HG03460 (cell line): Measurements from ENCODE around the gene TSC22D1.

Source experiments
- ATAC-seq: cut with Tn5 transposase; IDR thresholded peaks from one replicate; pipeline ENCODE4 v1.9.1; 2021; ENCODE audit not compliant: unreplicated experiment

The TSC22D1 gene

GRCh38 chr13:44455769-44456168 lies 120.4 kb downstream of the TSC22D1 start:
- ATAC-seq: no peak

- ATAC-seq: no peak
Measured at GRCh38 chr13:44453881-44454280, 122.2 kb downstream of the TSC22D1 start.

GRCh38 chr13:44453069-44453468 lies 123.1 kb downstream of the TSC22D1 start:
- no peak for ATAC-seq

GRCh38 chr13:44452418-44452817 lies 123.7 kb downstream of the TSC22D1 start:
- ATAC-seq: no peak

GRCh38 chr13:44451651-44452050 lies 124.5 kb downstream of the TSC22D1 start:
- no peak for ATAC-seq

- ATAC-seq: no peak
Measured at GRCh38 chr13:44451126-44451525, 125.0 kb downstream of the TSC22D1 start.

GRCh38 chr13:44449999-44450821 lies 125.9 kb downstream of the TSC22D1 start:
- ATAC-seq: no peak

- no peak for ATAC-seq
Measured at GRCh38 chr13:44448875-44449274, 127.3 kb downstream of the TSC22D1 start.

GRCh38 chr13:44448373-44448772 lies 127.8 kb downstream of the TSC22D1 start:
- ATAC-seq: no peak

- no peak for ATAC-seq
Measured at GRCh38 chr13:44447783-44448321, 128.3 kb downstream of the TSC22D1 start.

GRCh38 chr13:44440046-44440608 lies 136.0 kb downstream of the TSC22D1 start:
- no peak for ATAC-seq

- ATAC-seq: no peak
Measured at GRCh38 chr13:44439452-44440024, 136.6 kb downstream of the TSC22D1 start.

- ATAC-seq: no peak
Measured at GRCh38 chr13:44438234-44438579, 137.9 kb downstream of the TSC22D1 start.

- ATAC-seq: no peak
Measured at GRCh38 chr13:44437356-44438233, 138.5 kb downstream of the TSC22D1 start.

GRCh38 chr13:44436589-44437337 lies 139.4 kb downstream of the TSC22D1 start:
- no peak for ATAC-seq

GRCh38 chr13:44435919-44436510 lies 140.1 kb downstream of the TSC22D1 start:
- no peak for ATAC-seq

- ATAC-seq: no peak
Measured at GRCh38 chr13:44435142-44435918, 140.8 kb downstream of the TSC22D1 start.

GRCh38 chr13:44434766-44435141 lies 141.4 kb downstream of the TSC22D1 start:
- no peak for ATAC-seq
